ENCODE measurements around the gene CSRNP3.

DNA sequence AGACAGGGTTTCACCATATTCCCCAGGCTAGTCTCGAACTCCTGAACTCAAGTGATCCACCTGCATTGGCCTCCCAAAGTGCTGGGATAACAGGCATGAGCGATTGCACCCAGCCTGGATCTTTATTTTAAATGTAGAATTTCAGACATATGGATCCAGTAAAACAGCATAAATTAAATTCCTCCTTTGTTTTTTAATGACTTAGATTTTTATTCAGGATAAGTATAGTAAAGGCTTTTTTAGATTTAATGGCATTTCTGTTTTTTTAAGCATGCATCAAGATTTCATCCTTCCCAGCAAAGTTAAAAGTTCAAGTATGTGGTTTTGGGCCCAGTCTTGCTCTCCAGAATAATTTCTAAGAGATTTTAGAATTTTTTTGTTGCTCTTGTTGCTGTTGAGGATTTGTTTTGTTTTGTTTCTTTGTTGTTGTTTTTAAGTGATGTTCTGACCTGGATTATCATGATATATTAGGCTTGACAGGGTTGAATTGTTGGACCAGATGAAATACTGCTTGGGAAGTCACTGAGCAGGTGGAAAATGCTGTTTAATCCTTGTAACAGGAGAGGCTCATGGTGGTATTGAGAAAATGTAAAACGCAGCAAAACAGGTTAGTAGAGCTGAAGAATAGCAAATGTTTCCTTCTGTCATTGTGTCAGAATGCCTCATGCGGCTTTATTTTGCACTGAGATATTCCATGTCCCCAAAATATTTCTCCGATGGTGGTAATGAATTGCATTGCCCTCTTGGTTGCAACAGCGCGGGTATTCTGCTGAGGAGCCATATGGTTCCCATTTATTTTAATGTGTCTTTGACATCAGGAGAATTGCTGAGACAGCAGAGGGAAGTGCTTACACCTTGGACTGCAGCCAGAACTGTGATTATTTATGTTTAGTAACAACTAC lies 176.7 kb downstream of the CSRNP3 start:
- TF ChIP-seq, protein P1, sequence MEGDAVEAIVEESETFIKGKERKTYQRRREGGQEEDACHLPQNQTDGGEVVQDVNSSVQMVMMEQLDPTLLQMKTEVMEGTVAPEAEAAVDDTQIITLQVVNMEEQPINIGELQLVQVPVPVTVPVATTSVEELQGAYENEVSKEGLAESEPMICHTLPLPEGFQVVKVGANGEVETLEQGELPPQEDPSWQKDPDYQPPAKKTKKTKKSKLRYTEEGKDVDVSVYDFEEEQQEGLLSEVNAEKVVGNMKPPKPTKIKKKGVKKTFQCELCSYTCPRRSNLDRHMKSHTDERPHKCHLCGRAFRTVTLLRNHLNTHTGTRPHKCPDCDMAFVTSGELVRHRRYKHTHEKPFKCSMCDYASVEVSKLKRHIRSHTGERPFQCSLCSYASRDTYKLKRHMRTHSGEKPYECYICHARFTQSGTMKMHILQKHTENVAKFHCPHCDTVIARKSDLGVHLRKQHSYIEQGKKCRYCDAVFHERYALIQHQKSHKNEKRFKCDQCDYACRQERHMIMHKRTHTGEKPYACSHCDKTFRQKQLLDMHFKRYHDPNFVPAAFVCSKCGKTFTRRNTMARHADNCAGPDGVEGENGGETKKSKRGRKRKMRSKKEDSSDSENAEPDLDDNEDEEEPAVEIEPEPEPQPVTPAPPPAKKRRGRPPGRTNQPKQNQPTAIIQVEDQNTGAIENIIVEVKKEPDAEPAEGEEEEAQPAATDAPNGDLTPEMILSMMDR (IDR thresholded peaks at IDR 0.05) = no peak
- TF ChIP-seq SIN3A (IDR thresholded peaks at IDR 0.05; ENCODE audit: borderline replicate concordance, insufficient read depth, low read depth, low read length) = no peak

Measured in Panc1 (cell line).